Left lung (tissue), 10 donors: ENCODE results near the gene BBS2. TPM values are rescaled to one million over a fixed set of nuclear protein-coding genes. Genes with fewer than 3 reads are reported as not detected.

Experiments used
- ATAC-seq: fragments of 200-7000 bp; cut with Tn5 transposase; one replicate; pipeline ENCODE4 v1.9.1; 2020; ENCODE audit warnings: moderate library complexity
- DNase-seq, 4 donors: peaks; one replicate each; pipeline ENCODE4 v3.0.0-alpha.2; 2013 to 2020
- H3K27ac ChIP-seq, 2 donors: fragments of 200-600 bp; sonication (generic) in 1 of 2; one replicate each; pipeline versions ENCODE4 v1.5.0 to v1.8.0; 2020 to 2021
- H3K27me3 ChIP-seq, 2 donors: fragments of 200-600 bp; sonication (generic) in 1 of 2; one replicate each; pipeline versions ENCODE4 v1.5.0 to v1.8.0; 2020 to 2021
- H3K36me3 ChIP-seq, 2 donors: fragments of 200-600 bp; sonication (generic) in 1 of 2; one replicate each; pipeline versions ENCODE4 v1.5.0 to v1.8.0; 2020 to 2021
- H3K4me1 ChIP-seq, 2 donors: fragments of 200-600 bp; one replicate each; pipeline ENCODE4 v1.8.0; 2021
- H3K4me3 ChIP-seq, 2 donors: fragments of 200-600 bp; sonication (generic) in 1 of 2; one replicate each; pipeline versions ENCODE4 v1.5.0 to v1.8.0; 2020 to 2021; ENCODE audit warnings: mild to moderate bottlenecking in 1 of 2
- H3K9me3 ChIP-seq, 2 donors: fragments of 200-600 bp; sonication (generic) in 1 of 2; one replicate each; pipeline versions ENCODE4 v1.5.0 to v1.8.0; 2020 to 2021
- intact Hi-C, 2 donors: fragments of 100-400 bp; cut with DNase I; formaldehyde crosslinking; loops; one replicate each; pipeline versions ENCODE4 v1.11.2 to v1.14.2; 2022
- polyA plus RNA-seq, 6 donors: library from polyadenylated mRNA; unstranded; fragments of 120-200 nt; gene quantifications; one replicate each; pipeline ENCODE4 v1.2.1, GENCODE V29; 2013; ENCODE audit not compliant: insufficient read length in 6 of 6
- total RNA-seq, 2 donors: library from RNA; stranded (reverse); fragmentation: NEBNext Ultra II Directional; extraction: Animal tissue kit (Norgen Biotek cat#: 25700); gene quantifications; one replicate each; pipeline ENCODE4 v1.2.1, GENCODE V29; 2021
- TF ChIP-seq, protein P1 (sequence below), 2 donors: fragments of 200-600 bp; sonication (generic) in 1 of 2; IDR thresholded peaks; one replicate each; pipeline versions ENCODE4 v1.5.0 to v1.8.0; 2021; ENCODE audit warnings: antibody characterized with exemption in 2 of 2
- donor health status: DM: no; HTN: yes; CAD: no.
- donor health status: DM: no; HTN: no; CAD: no.

Gene BBS2
- total and polyA plus RNA-seq, 8 donors = 23.9 to 109 (median 81.8) TPM

DNA sequence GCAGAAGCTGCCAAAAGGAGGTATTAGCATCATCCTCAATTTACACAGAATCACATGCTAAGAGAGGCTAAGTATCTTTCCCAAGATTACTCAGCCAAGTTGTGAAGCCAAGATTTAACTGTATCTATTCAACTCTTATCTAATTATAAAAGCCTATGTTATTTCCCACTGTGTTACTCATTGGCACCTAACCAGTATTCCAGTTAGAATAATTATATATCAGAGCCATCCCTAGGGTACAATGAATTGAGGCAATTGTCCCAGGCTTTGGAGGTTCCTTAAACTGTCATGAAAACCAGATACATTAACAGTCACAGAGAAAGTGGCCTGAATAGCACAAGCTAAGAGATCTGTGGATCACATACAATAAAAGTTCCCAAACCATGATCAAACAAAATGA lies 83.6 kb downstream of the BBS2 start:
- Histone ChIP-seq H3K4me3 (no peak overlapping the region), H3K4me1 (no peaks in the 10 kb centered on the region), H3K27me3 (no peaks in the 10 kb centered on the region), H3K9me3 (no peaks in the 10 kb centered on the region), H3K36me3 (peaks cover 0 to 66% of the 10 kb centered on the region in 2 donors), H3K27ac (no peak overlapping the region)
- ATAC-seq = no peak
- no peak for DNase-seq
- TF ChIP-seq, protein P1, sequence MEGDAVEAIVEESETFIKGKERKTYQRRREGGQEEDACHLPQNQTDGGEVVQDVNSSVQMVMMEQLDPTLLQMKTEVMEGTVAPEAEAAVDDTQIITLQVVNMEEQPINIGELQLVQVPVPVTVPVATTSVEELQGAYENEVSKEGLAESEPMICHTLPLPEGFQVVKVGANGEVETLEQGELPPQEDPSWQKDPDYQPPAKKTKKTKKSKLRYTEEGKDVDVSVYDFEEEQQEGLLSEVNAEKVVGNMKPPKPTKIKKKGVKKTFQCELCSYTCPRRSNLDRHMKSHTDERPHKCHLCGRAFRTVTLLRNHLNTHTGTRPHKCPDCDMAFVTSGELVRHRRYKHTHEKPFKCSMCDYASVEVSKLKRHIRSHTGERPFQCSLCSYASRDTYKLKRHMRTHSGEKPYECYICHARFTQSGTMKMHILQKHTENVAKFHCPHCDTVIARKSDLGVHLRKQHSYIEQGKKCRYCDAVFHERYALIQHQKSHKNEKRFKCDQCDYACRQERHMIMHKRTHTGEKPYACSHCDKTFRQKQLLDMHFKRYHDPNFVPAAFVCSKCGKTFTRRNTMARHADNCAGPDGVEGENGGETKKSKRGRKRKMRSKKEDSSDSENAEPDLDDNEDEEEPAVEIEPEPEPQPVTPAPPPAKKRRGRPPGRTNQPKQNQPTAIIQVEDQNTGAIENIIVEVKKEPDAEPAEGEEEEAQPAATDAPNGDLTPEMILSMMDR (IDR thresholded peaks at IDR 0.05) = no peak
- intact Hi-C loops = no loop called here

Other genes starting within 250 kb of the BBS2 start
- 10 to 100 TPM; 69.3 to 73.1 TPM for gene AMFR, start 94.5 kb downstream of the BBS2 start, total RNA-seq
- 10 to 100 TPM; 64.2 to 88.5 (median 68.9) TPM for gene AMFR, start 94.5 kb downstream of the BBS2 start, polyA plus RNA-seq
- gene NUDT21, start 68.7 kb downstream of the BBS2 start, total RNA-seq = 10 to 100 TPM; 80.8 to 89.4 TPM
- gene NUDT21, start 68.7 kb downstream of the BBS2 start, polyA plus RNA-seq = 100 to 1,000 TPM; 111 to 136 (median 126) TPM
- gene OGFOD1, start 68.5 kb downstream of the BBS2 start, total RNA-seq = 10 to 100 TPM; 31.7 to 35.1 TPM
- gene OGFOD1, start 68.5 kb downstream of the BBS2 start, polyA plus RNA-seq = 10 to 100 TPM; 31.1 to 42.2 (median 35.9) TPM
- not detected for gene MT4, start 45.0 kb upstream of the BBS2 start, total RNA-seq
- gene MT4, start 45.0 kb upstream of the BBS2 start, polyA plus RNA-seq = not detected
- not detected for gene MT3, start 69.5 kb upstream of the BBS2 start, total RNA-seq
- not detected for gene MT3, start 69.5 kb upstream of the BBS2 start, polyA plus RNA-seq
- gene MT2A, start 88.6 kb upstream of the BBS2 start, total RNA-seq = 100 to 1,000 TPM; 239 to 425 TPM
- 10 to 100 TPM; 27.1 to 50.1 (median 44.4) TPM for gene MT2A, start 88.6 kb upstream of the BBS2 start, polyA plus RNA-seq
- 100 to 1,000 TPM; 103 to 262 TPM for gene MT1E, start 105.8 kb upstream of the BBS2 start, total RNA-seq
- 10 to 100 TPM in 5 of 6 donors, 1 to 10 TPM in 1; 9.0 to 16.7 (median 11.9) TPM for gene MT1E, start 105.8 kb upstream of the BBS2 start, polyA plus RNA-seq
- gene MT1M, start 112.6 kb upstream of the BBS2 start, total RNA-seq = 10 to 100 TPM in 1 of 2 donors, 1 to 10 TPM in 1; 8.4 to 32.5 TPM
- under 1 TPM; 0.29 to 0.82 (median 0.45) TPM for gene MT1M, start 112.6 kb upstream of the BBS2 start, polyA plus RNA-seq
- 10 to 100 TPM in 1 of 2 donors, 1 to 10 TPM in 1; 3.1 to 24.1 TPM for gene MT1A, start 118.6 kb upstream of the BBS2 start, total RNA-seq
- gene MT1A, start 118.6 kb upstream of the BBS2 start, polyA plus RNA-seq = under 1 TPM in 2 of 6 donors, not detected in 4; 0.78 to 0.91 TPM
- not detected for gene MT1B, start 131.9 kb upstream of the BBS2 start, total RNA-seq
- under 1 TPM in 2 of 6 donors, not detected in 4; 0.45 to 0.66 TPM for gene MT1B, start 131.9 kb upstream of the BBS2 start, polyA plus RNA-seq
- gene MT1F, start 137.9 kb upstream of the BBS2 start, total RNA-seq = 10 to 100 TPM in 1 of 2 donors, 1 to 10 TPM in 1; 8.8 to 14.8 TPM
- gene MT1F, start 137.9 kb upstream of the BBS2 start, polyA plus RNA-seq = 1 to 10 TPM; 4.2 to 9.6 (median 6.7) TPM
- 10 to 100 TPM in 1 of 2 donors, 1 to 10 TPM in 1; 2.7 to 22.1 TPM for gene MT1G, start 148.0 kb upstream of the BBS2 start, total RNA-seq
- 1 to 10 TPM; 1.0 to 6.6 (median 1.8) TPM for gene MT1G, start 148.0 kb upstream of the BBS2 start, polyA plus RNA-seq
- 1 to 10 TPM in 1 of 2 donors, not detected in 1; 2.3 TPM for gene MT1H, start 149.8 kb upstream of the BBS2 start, total RNA-seq
- gene MT1H, start 149.8 kb upstream of the BBS2 start, polyA plus RNA-seq = 1 to 10 TPM in 3 of 6 donors, not detected in 3; 1.1 to 2.2 (median 2.1) TPM
- 100 to 1,000 TPM in 1 of 2 donors, 10 to 100 TPM in 1; 78.4 to 126 TPM for gene MT1X, start 162.4 kb upstream of the BBS2 start, total RNA-seq
- 10 to 100 TPM; 14.5 to 18.2 (median 16.5) TPM for gene MT1X, start 162.4 kb upstream of the BBS2 start, polyA plus RNA-seq
- gene NUP93, start 210.1 kb upstream of the BBS2 start, total RNA-seq = 10 to 100 TPM; 47.1 to 67.4 TPM
- gene NUP93, start 210.1 kb upstream of the BBS2 start, polyA plus RNA-seq = 10 to 100 TPM; 58.5 to 75.9 (median 66.3) TPM